ENCODE results near the gene SLAMF9. TPM values are rescaled to one million over a fixed set of nuclear protein-coding genes. Genes with fewer than 3 reads are reported as not detected.

Gene SLAMF9
- total and polyA plus RNA-seq, 4 donors: 0.25 to 0.68 (median 0.64) TPM; not detected in 1

- Histone ChIP-seq H3K27me3 (ENCODE audit: control insufficient read depth in 4 of 4, insufficient read depth in 4 of 4, low read length in 3 of 4) (no peaks in the 10 kb centered on the region), H3K4me3 (ENCODE audit: low read depth in 1 of 3, low read length in 3 of 3) (no peak overlapping the region), H3K36me3 (ENCODE audit: control insufficient read depth in 4 of 4, insufficient read depth in 3 of 4, low read depth in 1 of 4, low read length in 3 of 4) (no peaks in the 10 kb centered on the region), H3K27ac (ENCODE audit: low read depth in 1 of 2, low read length in 2 of 2) (no peak overlapping the region), H3K9ac (ENCODE audit: low read depth in 1 of 2, low read length in 2 of 2) (no peak overlapping the region), H3K4me1 (ENCODE audit: control insufficient read depth in 4 of 4, insufficient read depth in 4 of 4, low read length in 3 of 4) (peaks cover 0 to 5% (median 2%) of the 10 kb centered on the region in 4 donors), H3K9me3 (ENCODE audit: control insufficient read depth in 4 of 4, low read length in 3 of 4) (no peaks in the 10 kb centered on the region)
- DNase-seq (ENCODE audit: low spot score): no peak
- 29% methylated on average over 9 of the region's 9 CpGs for WGBS
- peak; percentile 15 for TF ChIP-seq FOXA2 (IDR thresholded peaks at IDR 0.05)
- TF ChIP-seq JUND (IDR thresholded peaks at IDR 0.05): no peak
These were observed 3.8 kb upstream of the SLAMF9 start for GRCh38 chr1:159957824-159958268.

GRCh38 chr1:159955456-159955855 is 1.4 kb upstream of the SLAMF9 start:
- no peak for DNase-seq (ENCODE audit: low spot score)
- no peaks in the 10 kb centered on the region for H3K27me3 ChIP-seq (ENCODE audit: control insufficient read depth in 4 of 4, insufficient read depth in 4 of 4, low read length in 3 of 4)
- H3K9me3 ChIP-seq (ENCODE audit: control insufficient read depth in 4 of 4, low read length in 3 of 4): no peaks in the 10 kb centered on the region
- TF ChIP-seq RAD21 (IDR thresholded peaks at IDR 0.05) (no peak), ZBTB33 (IDR thresholded peaks at IDR 0.05) (no peak), JUND (IDR thresholded peaks at IDR 0.05) (no peak), HNF4G (IDR thresholded peaks at IDR 0.05) (no peak), SP1 (IDR thresholded peaks at IDR 0.05) (no peak), CTCF (IDR thresholded peaks at IDR 0.05; ENCODE audit: low read depth, low read length, missing input control) (no peak), ATF3 (IDR thresholded peaks at IDR 0.05) (no peak), NR2F2 (IDR thresholded peaks at IDR 0.05) (no peak), MAX (IDR thresholded peaks at IDR 0.05) (no peak), REST (IDR thresholded peaks at IDR 0.05) (no peak), GABPA (IDR thresholded peaks at IDR 0.05 in 1 of 2, conservative IDR thresholded peaks at IDR 0.05 in 1 of 2) (no peak), EGR1 (IDR thresholded peaks at IDR 0.05; ENCODE audit: low read depth in 2 of 2) (no peak), YY1 (IDR thresholded peaks at IDR 0.05) (no peak), TAF1 (conservative IDR thresholded peaks at IDR 0.05) (no peak), FOXA2 (IDR thresholded peaks at IDR 0.05) (no peak), HNF4A (conservative IDR thresholded peaks at IDR 0.05) (no peak)
- peaks cover 0 to 5% (median 2%) of the 10 kb centered on the region in 4 donors for H3K4me1 ChIP-seq (ENCODE audit: control insufficient read depth in 4 of 4, insufficient read depth in 4 of 4, low read length in 3 of 4)
- H3K27ac ChIP-seq (ENCODE audit: low read depth in 1 of 2, low read length in 2 of 2): no peak overlapping the region
- H3K36me3 ChIP-seq (ENCODE audit: control insufficient read depth in 4 of 4, insufficient read depth in 3 of 4, low read depth in 1 of 4, low read length in 3 of 4): no peaks in the 10 kb centered on the region
- no peak overlapping the region for H3K9ac ChIP-seq (ENCODE audit: low read depth in 1 of 2, low read length in 2 of 2)
- no peak overlapping the region for H3K4me3 ChIP-seq (ENCODE audit: low read depth in 1 of 3, low read length in 3 of 3)
- WGBS: 88% methylated on average over 3 of the region's 3 CpGs

Measured in liver (tissue), 9 donors.